ENCODE measurements around the gene CCNE1.
"Not testable (repeated sequence)": the region's sequence is repeated elsewhere in the genome, so short reads cannot be mapped to it uniquely, and the experiment has no call there.

The CCNE1 gene

DNA sequence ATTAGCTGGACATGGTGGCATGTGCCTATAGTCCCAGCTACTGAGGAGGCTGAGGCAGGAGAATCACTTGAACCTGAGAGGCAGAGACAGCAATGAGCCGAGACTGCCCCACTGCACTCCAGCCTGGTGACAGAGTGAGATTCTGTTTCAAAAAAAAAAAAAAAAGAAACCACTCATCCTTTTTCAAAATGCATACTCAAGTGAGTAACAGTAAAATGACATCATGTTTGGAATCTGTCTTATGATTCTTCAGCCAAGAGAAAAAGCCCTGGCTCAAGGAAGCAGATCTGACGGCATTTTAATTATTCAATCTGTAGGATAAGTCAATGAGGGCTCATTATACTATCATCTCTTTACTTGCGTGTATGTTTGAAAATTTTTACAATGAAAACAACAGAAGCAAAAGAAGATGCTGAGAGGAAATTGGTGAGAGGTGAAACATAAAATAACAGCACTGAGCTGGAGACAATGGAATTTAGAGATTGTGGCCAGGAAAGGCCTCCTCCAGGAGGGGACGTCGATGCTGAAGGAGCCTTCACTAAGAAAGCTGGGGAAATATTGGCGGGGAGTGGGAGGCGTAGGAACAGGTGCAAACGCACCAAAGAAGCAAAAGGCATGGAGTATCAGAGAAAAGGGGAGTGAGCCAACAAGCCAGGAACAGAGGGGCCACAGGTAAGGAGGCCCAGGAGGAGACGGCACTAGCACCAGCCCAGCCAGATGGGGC is 12.9 kb upstream of the CCNE1 start:
- TF ChIP-seq, protein P1, sequence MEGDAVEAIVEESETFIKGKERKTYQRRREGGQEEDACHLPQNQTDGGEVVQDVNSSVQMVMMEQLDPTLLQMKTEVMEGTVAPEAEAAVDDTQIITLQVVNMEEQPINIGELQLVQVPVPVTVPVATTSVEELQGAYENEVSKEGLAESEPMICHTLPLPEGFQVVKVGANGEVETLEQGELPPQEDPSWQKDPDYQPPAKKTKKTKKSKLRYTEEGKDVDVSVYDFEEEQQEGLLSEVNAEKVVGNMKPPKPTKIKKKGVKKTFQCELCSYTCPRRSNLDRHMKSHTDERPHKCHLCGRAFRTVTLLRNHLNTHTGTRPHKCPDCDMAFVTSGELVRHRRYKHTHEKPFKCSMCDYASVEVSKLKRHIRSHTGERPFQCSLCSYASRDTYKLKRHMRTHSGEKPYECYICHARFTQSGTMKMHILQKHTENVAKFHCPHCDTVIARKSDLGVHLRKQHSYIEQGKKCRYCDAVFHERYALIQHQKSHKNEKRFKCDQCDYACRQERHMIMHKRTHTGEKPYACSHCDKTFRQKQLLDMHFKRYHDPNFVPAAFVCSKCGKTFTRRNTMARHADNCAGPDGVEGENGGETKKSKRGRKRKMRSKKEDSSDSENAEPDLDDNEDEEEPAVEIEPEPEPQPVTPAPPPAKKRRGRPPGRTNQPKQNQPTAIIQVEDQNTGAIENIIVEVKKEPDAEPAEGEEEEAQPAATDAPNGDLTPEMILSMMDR (IDR thresholded peaks at IDR 0.05), result no peak
- DNase-seq, result no peak
- Histone ChIP-seq H3K4me1 (no peaks in the 10 kb centered on the region), H3K9me3 (no peaks in the 10 kb centered on the region), H3K36me3 (no peaks in the 10 kb centered on the region), H3K27me3 (no peaks in the 10 kb centered on the region), H3K4me3 (no peak overlapping the region), H3K27ac (no peak overlapping the region)
- intact Hi-C loops (cut with DNase I; ENCODE audit: low total_unique reads), result no loop called here

DNA sequence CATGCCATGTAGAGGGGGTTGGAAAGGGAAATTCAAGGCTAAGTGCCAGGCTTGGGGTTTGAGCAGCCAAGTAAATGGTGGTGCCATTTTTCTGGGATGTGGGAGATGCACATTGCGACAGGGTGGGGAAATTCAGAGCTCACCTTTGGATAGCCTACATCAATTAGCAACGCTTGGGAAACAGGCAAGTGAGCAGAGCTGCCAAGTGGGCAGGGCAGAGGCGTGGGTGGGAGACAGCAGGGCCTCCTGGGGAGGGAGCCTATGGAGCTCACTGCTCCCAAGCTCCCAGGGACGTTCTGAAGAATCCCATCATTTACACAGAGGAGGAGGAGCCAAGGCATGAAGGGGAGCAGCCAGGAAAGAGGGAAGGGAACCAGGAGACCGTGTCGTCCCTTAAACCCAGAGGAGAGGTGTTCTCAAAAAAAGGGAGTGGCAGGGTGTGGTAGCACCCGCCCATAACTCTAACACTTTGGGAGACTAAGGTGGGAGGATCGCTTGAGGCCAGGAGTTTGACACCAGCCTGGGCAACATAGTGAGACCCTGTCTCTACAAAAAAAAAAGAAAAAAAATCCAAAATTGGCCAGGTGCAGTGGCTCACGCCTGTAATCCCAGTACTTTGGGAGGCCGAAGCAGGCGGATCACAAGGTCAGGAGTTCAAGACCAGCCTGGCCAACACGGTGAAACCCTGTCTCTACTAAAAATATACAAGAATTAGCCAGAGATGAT is 11.5 kb upstream of the CCNE1 start:
- Histone ChIP-seq H3K36me3 (no peaks in the 10 kb centered on the region), H3K4me1 (no peaks in the 10 kb centered on the region), H3K27ac (no peak overlapping the region), H3K27me3 (no peaks in the 10 kb centered on the region), H3K4me3 (no peak overlapping the region), H3K9me3 (no peaks in the 10 kb centered on the region)
- TF ChIP-seq, protein P1 (IDR thresholded peaks at IDR 0.05), result no peak
- intact Hi-C loops (cut with DNase I; ENCODE audit: low total_unique reads), result no loop called here
- no peak for DNase-seq

DNA sequence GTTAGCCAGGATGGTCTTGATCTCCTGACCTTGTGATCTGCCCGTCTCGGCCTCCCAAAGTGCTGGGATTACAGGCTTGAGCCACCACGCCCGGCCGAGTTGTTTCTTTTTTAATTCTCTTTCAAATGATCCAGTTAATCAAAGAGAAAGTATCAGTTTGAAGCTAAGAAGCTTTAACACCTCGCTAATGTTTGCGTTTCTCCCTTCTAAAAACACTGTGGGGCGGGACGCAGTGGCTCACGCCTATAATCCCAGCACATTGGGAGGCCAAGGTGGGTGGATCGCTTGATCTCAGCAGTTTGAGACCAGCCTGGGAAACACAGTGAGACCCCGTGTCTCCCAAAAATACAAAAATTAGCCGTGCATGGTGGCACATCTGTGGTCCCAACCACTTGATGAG is 7.8 kb upstream of the CCNE1 start:
- H3K4me3 ChIP-seq; H3K27ac ChIP-seq; DNase-seq; H3K4me1 ChIP-seq; H3K27me3 ChIP-seq; intact Hi-C loops (cut with DNase I; ENCODE audit: low total_unique reads); H3K9me3 ChIP-seq; H3K36me3 ChIP-seq: not testable (repeated sequence)

DNA sequence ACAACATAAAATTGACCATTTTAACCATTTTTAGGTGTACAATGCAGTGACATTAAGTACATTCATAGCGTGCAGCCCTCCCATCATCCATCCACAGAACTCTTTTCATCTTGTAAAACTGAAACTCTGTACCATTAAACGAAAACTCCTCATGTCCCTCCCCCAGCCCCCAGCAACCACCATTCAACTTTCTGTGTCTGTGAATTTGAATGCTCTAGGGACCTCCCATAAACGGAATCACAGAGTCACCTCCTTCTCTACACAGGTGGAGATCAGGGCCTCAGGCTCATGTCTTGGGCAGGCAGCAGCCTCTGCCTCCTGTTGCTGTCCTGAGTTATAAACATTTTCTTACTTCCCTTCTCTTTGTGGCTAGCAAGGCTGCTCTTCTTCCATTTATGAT is 7.3 kb upstream of the CCNE1 start:
- Histone ChIP-seq H3K4me1 (no peaks in the 10 kb centered on the region), H3K36me3 (no peaks in the 10 kb centered on the region), H3K27me3 (no peaks in the 10 kb centered on the region), H3K27ac (no peak overlapping the region), H3K4me3 (no peak overlapping the region), H3K9me3 (no peaks in the 10 kb centered on the region)
- intact Hi-C loops (cut with DNase I; ENCODE audit: low total_unique reads), result no loop called here
- TF ChIP-seq, protein P1 (IDR thresholded peaks at IDR 0.05), result no peak
- DNase-seq, result no peak

DNA sequence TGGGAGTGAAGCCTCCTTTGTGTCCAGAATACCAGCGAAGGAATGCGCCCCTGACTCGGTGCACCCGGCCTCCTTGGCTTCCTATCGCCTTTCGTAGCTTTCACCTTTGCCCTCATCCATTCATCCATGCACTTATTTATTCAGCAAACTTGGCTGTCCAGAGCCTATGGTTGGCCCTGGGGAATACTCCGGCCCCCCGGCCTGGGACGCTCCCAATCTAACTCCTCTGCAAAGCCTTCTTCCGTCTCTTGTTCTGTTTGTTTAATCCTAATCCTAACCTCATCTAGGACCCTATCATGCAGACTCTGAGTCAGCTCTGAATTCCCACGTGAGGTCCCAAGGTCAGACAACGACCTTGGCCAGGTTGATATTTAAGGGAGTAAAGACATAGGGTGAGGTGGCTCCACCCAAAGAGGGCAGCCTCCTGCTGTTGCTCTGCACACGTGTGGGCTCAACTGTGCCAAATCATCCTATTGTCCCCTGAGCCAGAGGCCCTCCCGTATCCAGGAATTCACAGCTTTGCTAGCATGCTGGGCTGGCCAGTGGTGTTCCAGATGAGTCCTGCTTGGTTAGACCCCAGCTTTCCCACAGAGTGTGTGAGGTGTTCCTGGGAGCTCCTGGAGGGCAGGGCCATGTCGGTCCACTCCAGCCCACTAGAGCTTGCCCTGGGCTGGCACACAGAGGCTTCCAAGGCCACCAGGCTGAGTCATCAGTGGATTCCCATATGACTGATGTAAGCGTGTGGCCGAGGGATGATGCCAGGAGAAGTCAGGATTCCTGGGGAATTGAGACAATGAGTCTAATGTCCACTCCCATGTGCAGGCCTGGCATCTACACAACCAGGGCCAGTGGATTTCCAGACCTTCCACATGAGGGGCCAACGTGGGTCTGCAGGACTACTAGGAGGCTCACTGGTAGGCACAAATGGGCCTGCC is 6.5 kb upstream of the CCNE1 start:
- no peak for DNase-seq
- TF ChIP-seq, protein P1 (IDR thresholded peaks at IDR 0.05), result no peak
- Histone ChIP-seq H3K9me3 (no peaks in the 10 kb centered on the region), H3K36me3 (no peaks in the 10 kb centered on the region), H3K27ac (no peak overlapping the region), H3K27me3 (no peaks in the 10 kb centered on the region), H3K4me3 (no peak overlapping the region), H3K4me1 (no peaks in the 10 kb centered on the region)
- intact Hi-C loops (cut with DNase I; ENCODE audit: low total_unique reads), result no loop called here
